Spinal cord (tissue), 10 donors: ENCODE data around the gene PDYN. TPM values are rescaled to one million over a fixed set of nuclear protein-coding genes. Genes with fewer than 3 reads are reported as not detected.
"Not testable (repeated sequence)": the region's sequence is repeated elsewhere in the genome, so short reads cannot be mapped to it uniquely, and the experiment has no call there.

Experiments used
- DNase-seq, 6 donors: peaks; one replicate each; pipeline versions ENCODE4 v3.0.0 to v3.0.0-alpha.2; 2013 to 2015; ENCODE audit warnings: low spot score in 6 of 6, low read depth in 4 of 6
- H3K27ac ChIP-seq: one replicate; pipeline ENCODE4 v1.5.1; 2013; ENCODE audit warnings: low read depth, low read length, control low read depth
- H3K27me3 ChIP-seq: one replicate; pipeline ENCODE4 v1.6.1; 2013; ENCODE audit warnings: low read length; ENCODE audit not compliant: control insufficient read depth, insufficient read depth
- H3K36me3 ChIP-seq: one replicate; pipeline ENCODE4 v1.6.1; 2013; ENCODE audit warnings: low read length; ENCODE audit not compliant: control insufficient read depth, insufficient read depth
- H3K4me1 ChIP-seq: one replicate; pipeline ENCODE4 v1.6.1; 2013; ENCODE audit warnings: low read length; ENCODE audit not compliant: control insufficient read depth, insufficient read depth
- H3K4me3 ChIP-seq: one replicate; pipeline ENCODE4 v1.5.1; 2013; ENCODE audit warnings: low read depth, low read length, control low read depth
- H3K9me3 ChIP-seq: one replicate; pipeline ENCODE4 v1.6.1; 2013; ENCODE audit warnings: low read length; ENCODE audit not compliant: control insufficient read depth, insufficient read depth
- WGBS: methylation state at CpG from one replicate; pipeline ENCODE4 v1.1.5; 2013; ENCODE audit warnings: missing lambda C conversion rate; ENCODE audit not compliant: insufficient coverage; 5-methylcytosine and 5-hydroxymethylcytosine counted together
- long read RNA-seq, 4 donors: transcript quantifications; one replicate each; lab custom pipeline, GENCODE V29; 2026
- polyA plus RNA-seq, 2 donors: library from polyadenylated mRNA; unstranded; fragments of 120-200 nt; gene quantifications; one replicate each; pipeline ENCODE4 v1.2.1, GENCODE V29; 2013; ENCODE audit not compliant: insufficient read length in 2 of 2
- total RNA-seq, 2 donors: library from RNA; depleted of rRNA in 1 of 2; stranded (reverse); fragments of 120-200 nt in 1 of 2; fragments of >200 nt in 1 of 2; gene quantifications; one replicate each; pipeline versions ENCODE4 v1.2.3 to v1.2.4, GENCODE V29; 2013 to 2014
- donor health status: healthy.

PDYN gene
- total RNA-seq (10 to 100 TPM in 1 of 2 donors, 1 to 10 TPM in 1; 1.2 to 11.0 TPM), polyA plus RNA-seq (1 to 10 TPM; 6.7 to 8.6 TPM)
- long read RNA-seq, donor 1: 0 reads
- long read RNA-seq, donor 2: 0 reads
- long read RNA-seq, donor 3, partial matches to known transcripts: 0 of 1 reads
- long read RNA-seq, donor 3, other reads (novel, unspliced or antisense): 0 of 1 reads
- long read RNA-seq, donor 4: 0 reads

DNA sequence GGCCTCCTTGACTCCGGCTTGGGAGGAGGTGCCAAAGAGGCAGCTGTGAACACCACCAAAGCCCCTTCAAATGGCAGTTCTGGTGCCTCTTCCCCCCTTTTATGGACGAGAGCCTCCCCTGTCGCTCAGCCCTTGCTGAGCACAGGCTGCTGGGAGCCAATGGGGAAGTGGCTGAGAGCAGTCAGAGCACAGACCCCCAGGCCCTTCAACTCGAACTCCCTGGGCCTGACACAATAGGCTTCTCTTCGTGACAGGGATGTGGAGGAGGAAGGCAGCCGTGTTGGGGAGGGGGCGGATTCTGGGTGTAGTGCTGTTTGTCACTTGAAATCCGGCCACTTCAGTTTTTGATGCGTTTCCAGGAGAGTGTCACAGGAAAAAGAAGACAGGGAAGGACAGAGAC lies at the start of gene PDYN:
PDYN (minus strand) TSS at position 73 of the 400 bp plus-strand sequence. CDS start 10,974 bp downstream, outside the sequence.
- 21% methylated on average over 6 of the region's 9 CpGs for WGBS
- peak in 1 of 6 donors; percentile 22 for DNase-seq

DNA sequence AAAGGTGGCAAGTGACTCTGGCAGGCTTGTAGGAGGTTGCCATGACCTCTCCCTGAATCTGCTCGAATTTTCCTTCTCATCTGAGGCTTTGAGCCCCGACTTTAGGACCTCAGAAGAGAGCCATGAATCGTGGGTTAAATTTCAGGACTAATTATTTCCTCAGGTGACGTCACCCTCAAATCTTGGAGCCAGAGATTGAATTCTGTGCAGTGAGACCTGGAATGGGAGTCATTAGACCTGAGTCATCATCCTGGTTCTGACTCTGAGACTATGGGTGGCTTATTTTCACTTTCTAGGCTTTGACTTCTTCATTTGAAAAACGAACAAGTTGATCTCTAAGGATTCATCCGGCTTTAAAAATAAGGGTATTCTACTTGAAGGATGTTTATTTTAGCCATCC lies 48.5 kb upstream of the PDYN start:
- H3K9me3 ChIP-seq: no peaks in the 10 kb centered on the region
- no peaks in the 10 kb centered on the region for H3K27me3 ChIP-seq
- H3K36me3 ChIP-seq: no peaks in the 10 kb centered on the region
- H3K4me3 ChIP-seq: no peak overlapping the region
- H3K4me1 ChIP-seq: peaks cover 3% of the 10 kb centered on the region
- DNase-seq: no peak
- WGBS: 64% methylated on average over 4 of the region's 6 CpGs
- no peak overlapping the region for H3K27ac ChIP-seq

More for the DNA sequence above, at the start of gene PDYN:
- H3K9me3 ChIP-seq: no peaks in the 10 kb centered on the region
- no peaks in the 10 kb centered on the region for H3K36me3 ChIP-seq
- H3K27ac ChIP-seq: no peak within 1 kb of the TSS
- no peak within 1 kb of the TSS for H3K4me3 ChIP-seq
- H3K4me1 ChIP-seq: peaks cover 12% of the 10 kb centered on the region
- H3K27me3 ChIP-seq: peaks cover 21% of the 10 kb centered on the region

DNA sequence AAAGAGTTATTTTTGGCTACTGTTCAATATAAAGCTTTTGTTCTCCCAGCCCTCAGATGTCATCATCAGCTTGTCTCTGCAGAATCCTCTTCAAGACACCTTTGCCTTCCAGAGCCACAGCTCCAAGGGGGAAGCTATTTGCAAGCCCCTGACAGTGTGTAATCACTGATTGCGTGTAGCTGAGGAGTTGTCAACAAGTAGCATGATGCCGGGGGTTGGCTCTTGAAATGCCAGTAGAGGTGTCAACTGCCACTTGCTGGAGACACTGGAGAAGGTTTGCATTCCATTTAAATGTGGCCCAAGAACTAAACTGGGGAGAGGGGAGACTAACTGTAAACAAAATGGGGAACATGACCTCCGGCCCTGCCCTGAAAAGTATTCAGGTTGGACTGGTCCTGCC lies 44.3 kb upstream of the PDYN start:
- H3K27me3 ChIP-seq: no peaks in the 10 kb centered on the region
- no peaks in the 10 kb centered on the region for H3K9me3 ChIP-seq
- H3K4me3 ChIP-seq: no peak overlapping the region
- H3K36me3 ChIP-seq: no peaks in the 10 kb centered on the region
- no peak overlapping the region for H3K27ac ChIP-seq
- DNase-seq: no peak
- no peaks in the 10 kb centered on the region for H3K4me1 ChIP-seq
- 55% methylated on average over 3 of the region's 3 CpGs for WGBS

DNA sequence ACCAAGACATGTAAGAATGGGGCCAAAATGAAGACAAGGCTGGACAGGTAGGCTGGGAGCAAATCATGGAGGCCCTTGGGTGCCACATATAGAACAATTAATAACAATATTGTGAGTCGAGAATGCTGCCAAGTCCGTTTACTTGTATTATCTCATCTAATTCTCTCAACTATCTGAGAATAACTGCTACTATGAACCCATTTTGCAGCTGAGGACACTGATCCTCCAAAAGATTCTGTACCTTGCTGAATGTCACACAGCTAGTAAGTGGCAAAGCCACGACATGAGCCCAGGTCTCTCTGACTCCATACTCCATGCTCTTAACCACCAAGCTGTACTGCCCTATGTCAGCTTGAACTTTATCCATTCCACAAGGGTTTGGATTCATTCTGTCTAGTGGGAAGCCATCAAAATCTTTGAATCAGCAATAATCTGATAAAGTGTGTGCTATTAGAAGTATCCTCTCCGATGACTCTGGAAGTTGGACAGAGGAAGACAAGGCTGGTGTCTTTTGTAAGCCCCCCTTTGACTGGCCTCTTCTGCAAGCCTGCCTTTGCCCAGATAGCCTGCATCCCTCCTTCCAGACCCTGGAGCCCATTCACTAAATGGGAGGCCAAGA lies 43.5 kb upstream of the PDYN start:
- Histone ChIP-seq H3K27ac (no peak overlapping the region), H3K4me1 (no peaks in the 10 kb centered on the region), H3K9me3 (no peaks in the 10 kb centered on the region), H3K4me3 (no peak overlapping the region), H3K36me3 (no peaks in the 10 kb centered on the region), H3K27me3 (no peaks in the 10 kb centered on the region)
- no peak for DNase-seq
- WGBS: 88% methylated on average over 4 of the region's 4 CpGs

DNA sequence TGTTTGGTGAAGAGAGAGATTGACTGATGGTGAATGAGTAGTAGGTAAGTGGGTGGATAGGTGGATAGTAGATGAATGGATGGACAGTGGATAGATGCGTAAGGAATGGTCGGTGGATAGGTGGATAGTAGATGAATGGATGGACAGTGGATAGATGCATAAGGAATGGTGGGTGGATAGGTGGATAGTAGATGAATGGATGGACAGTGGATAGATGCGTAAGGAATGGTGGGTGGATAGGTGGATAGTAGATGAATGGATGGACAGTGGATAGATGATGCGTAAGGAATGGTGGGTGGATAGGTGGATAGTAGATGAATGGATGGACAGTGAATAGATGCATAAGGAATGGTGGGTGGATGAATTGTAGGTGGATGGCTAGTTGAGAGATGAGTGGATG lies 42.5 kb upstream of the PDYN start:
- WGBS: 96% methylated on average over 4 of the region's 4 CpGs
- H3K4me3 ChIP-seq, H3K9me3 ChIP-seq: not testable (repeated sequence)

DNA sequence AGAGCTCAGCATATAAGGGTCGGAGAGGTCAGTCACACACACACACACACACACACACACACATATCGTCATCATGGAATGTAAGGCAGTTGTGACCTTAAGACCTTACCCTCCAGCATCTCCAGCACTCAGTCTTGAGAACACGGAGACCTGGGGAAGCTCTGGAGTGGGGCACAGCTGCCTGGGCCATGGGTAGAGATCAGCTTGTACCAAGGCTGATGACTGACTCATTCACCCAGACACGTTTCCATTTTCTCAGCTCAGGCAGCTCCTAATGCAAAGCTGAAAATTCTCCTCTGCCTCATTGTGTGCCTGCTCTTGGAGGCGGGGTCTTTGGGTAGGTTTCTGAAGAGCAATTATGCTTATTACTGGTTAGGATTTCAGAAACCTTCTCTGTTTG lies 38.3 kb upstream of the PDYN start:
- Histone ChIP-seq H3K4me3 (no peak overlapping the region), H3K27ac (no peak overlapping the region), H3K27me3 (no peaks in the 10 kb centered on the region), H3K4me1 (no peaks in the 10 kb centered on the region), H3K9me3 (no peaks in the 10 kb centered on the region), H3K36me3 (no peaks in the 10 kb centered on the region)
- 25% methylated on average over 2 of the region's 5 CpGs for WGBS
- no peak for DNase-seq

More for the DNA sequence above, 42.5 kb upstream of the PDYN start:
- H3K27ac ChIP-seq, H3K4me1 ChIP-seq, DNase-seq, H3K27me3 ChIP-seq, H3K36me3 ChIP-seq: not testable (repeated sequence)

DNA sequence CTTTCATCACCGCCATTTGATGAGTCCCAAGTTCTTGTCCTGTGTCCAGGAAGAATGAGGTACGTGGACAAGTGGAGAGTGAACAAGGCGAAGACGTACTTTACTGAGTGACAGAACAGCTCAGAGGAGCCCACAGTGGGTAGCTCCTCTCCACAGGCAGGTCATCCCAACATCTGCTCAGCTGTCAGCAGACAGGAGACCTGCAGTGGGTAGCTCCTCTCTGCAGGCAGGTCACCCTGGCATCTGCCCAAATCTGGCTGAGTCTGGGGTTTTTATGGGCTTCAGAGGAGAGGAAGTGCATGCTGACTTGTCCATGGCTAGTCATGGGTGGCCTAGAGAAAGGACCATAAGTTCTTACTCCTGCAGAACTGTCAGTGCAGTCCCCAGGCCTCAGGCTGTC lies 32.7 kb upstream of the PDYN start:
- H3K36me3 ChIP-seq: no peaks in the 10 kb centered on the region
- H3K4me1 ChIP-seq: no peaks in the 10 kb centered on the region
- no peaks in the 10 kb centered on the region for H3K27me3 ChIP-seq
- H3K4me3 ChIP-seq: no peak overlapping the region
- 91% methylated on average over 4 of the region's 4 CpGs for WGBS
- no peaks in the 10 kb centered on the region for H3K9me3 ChIP-seq
- H3K27ac ChIP-seq: no peak overlapping the region
- no peak for DNase-seq

DNA sequence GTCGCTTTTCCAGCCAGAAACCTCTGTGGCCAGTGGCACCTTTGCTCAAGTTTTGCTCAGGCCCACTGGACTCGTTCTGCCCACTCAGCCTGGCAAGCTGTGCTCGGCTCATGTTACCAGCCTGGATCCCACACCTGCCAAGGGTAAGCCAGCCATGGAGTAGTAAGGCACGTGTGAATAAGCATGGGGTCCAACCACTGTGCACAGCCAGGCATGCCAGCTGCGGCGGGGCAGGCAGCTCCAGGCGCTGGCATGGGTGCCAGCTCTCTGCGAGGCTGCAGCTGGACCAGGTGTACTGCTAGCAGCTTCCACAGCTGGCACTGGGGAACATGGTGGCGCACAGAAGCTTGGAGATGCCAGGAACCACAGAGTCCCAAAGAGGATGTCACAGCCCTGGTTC lies 32.1 kb upstream of the PDYN start:
- Histone ChIP-seq H3K27me3 (no peaks in the 10 kb centered on the region), H3K27ac (no peak overlapping the region), H3K4me3 (no peak overlapping the region), H3K9me3 (no peaks in the 10 kb centered on the region), H3K4me1 (no peaks in the 10 kb centered on the region), H3K36me3 (no peaks in the 10 kb centered on the region)
- 74% methylated on average over 9 of the region's 9 CpGs for WGBS
- no peak for DNase-seq

DNA sequence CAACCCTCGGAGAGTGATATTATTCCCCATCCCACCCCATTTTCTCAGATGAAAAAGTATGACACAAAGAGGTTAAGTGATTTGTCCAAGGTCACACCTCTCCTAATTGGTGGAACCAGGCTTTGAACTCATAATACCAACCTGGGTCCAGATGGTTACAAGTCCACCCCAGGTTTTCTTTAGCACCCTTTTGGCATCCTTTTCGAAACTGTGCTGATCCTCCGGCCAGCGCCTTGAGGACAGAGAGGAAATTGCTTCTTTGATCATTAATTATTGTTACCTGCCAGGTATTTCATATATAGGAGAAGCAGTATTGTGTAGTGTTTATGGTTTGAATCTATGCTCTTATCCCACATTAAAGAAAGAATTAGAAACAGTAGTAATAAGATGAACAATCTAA lies 29.3 kb upstream of the PDYN start:
- H3K4me3 ChIP-seq: no peak overlapping the region
- H3K27ac ChIP-seq: no peak overlapping the region
- H3K27me3 ChIP-seq: no peaks in the 10 kb centered on the region
- DNase-seq: no peak
- no CpG with 5 or more reads among the region's 4 CpGs for WGBS
- H3K36me3 ChIP-seq: no peaks in the 10 kb centered on the region
- no peaks in the 10 kb centered on the region for H3K9me3 ChIP-seq
- no peaks in the 10 kb centered on the region for H3K4me1 ChIP-seq

DNA sequence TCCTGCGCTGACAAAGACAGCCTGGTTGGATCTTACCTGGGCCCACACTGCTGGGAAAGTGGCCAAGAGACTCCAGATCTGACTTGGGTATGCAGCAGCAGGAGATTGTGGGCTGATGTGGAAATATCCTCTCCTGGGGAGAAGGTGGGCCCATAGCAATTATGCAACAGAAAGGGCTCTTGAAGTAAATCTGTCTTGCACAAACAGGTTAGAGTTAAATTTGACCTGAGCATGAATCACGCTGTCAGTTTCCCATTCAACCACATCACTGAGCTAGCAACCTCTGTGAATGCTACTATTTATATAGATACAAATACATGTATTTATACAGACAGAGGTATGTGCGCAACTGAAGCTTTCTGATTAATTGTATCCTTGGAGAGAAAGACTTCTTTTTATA lies 28.3 kb upstream of the PDYN start:
- no peak overlapping the region for H3K27ac ChIP-seq
- 89% methylated on average over 1 of the region's 3 CpGs for WGBS
- no peak for DNase-seq

More for the DNA sequence above, 28.3 kb upstream of the PDYN start:
- Histone ChIP-seq H3K36me3 (no peaks in the 10 kb centered on the region), H3K9me3 (no peaks in the 10 kb centered on the region), H3K4me1 (no peaks in the 10 kb centered on the region), H3K4me3 (no peak overlapping the region), H3K27me3 (no peaks in the 10 kb centered on the region)
